Measurements from ENCODE around the gene TLR3. TPM values are rescaled to one million over a fixed set of nuclear protein-coding genes. Genes with fewer than 3 reads are reported as not detected.
"Not testable (repeated sequence)": the region's sequence is repeated elsewhere in the genome, so short reads cannot be mapped to it uniquely, and the experiment has no call there.

Gene TLR3
- total and polyA plus RNA-seq, 10 of the 15 experiments (the other 5 are each of a cell fraction or from before 2014, with no cell fraction given), result under 0.01 to 0.05 (median 0.03) TPM; not detected in 7

DNA sequence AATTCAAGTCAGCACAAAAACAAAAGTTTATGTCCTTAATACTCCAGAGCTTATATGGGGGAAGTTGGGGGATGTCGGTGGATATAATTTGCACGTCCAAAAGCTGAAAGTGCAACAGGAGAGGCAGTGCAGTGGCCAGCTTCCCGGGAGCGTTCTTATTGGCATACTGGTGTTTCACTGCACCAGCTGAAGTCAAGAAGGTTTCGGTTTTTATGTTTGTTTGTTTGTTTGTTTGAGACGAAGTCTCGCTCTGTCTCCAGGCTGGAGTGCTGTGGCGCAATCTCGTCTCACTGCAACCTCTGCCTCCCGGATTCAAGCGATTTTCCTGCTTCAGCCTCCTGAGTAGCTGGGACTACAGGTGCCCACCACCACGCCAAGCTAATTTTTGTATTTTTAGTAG lies 28.6 kb upstream of the TLR3 start (continued):
- TF ChIP-seq, protein P1, sequence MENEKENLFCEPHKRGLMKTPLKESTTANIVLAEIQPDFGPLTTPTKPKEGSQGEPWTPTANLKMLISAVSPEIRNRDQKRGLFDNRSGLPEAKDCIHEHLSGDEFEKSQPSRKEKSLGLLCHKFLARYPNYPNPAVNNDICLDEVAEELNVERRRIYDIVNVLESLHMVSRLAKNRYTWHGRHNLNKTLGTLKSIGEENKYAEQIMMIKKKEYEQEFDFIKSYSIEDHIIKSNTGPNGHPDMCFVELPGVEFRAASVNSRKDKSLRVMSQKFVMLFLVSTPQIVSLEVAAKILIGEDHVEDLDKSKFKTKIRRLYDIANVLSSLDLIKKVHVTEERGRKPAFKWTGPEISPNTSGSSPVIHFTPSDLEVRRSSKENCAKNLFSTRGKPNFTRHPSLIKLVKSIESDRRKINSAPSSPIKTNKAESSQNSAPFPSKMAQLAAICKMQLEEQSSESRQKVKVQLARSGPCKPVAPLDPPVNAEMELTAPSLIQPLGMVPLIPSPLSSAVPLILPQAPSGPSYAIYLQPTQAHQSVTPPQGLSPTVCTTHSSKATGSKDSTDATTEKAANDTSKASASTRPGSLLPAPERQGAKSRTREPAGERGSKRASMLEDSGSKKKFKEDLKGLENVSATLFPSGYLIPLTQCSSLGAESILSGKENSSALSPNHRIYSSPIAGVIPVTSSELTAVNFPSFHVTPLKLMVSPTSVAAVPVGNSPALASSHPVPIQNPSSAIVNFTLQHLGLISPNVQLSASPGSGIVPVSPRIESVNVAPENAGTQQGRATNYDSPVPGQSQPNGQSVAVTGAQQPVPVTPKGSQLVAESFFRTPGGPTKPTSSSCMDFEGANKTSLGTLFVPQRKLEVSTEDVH (IDR thresholded peaks at IDR 0.05; ENCODE audit: low read depth, partially characterized antibody), result no peak

GRCh38 chr4:186047501-186047900 lies 21.5 kb upstream of the TLR3 start:
- H3K9me3 ChIP-seq (replicated peaks; ENCODE audit: control insufficient read depth, insufficient read depth, low read length); H3K79me2 ChIP-seq (ENCODE audit: control insufficient read depth, insufficient read depth, low read length); H3K4me2 ChIP-seq (ENCODE audit: control insufficient read depth, insufficient read depth); H3K4me3 ChIP-seq; H3K27ac ChIP-seq (ENCODE audit: control insufficient read depth, insufficient read depth); H3K36me3 ChIP-seq (ENCODE audit: control insufficient read depth in 2 of 2, insufficient read depth in 2 of 2, low read length in 1 of 2); intact Hi-C loops (cut with micrococcal nuclease; ENCODE audit: unreplicated experiment); FAIRE-seq; H4K20me1 ChIP-seq (ENCODE audit: control insufficient read depth, insufficient read depth); H2AFZ ChIP-seq (ENCODE audit: control insufficient read depth, low read depth, low read length); SMC1A ChIA-PET (ENCODE audit: uncharacterized antibody, unreplicated experiment); H3K9ac ChIP-seq (ENCODE audit: control insufficient read depth, insufficient read depth, low read length); POLR2A ChIA-PET; CTCF ChIA-PET; ATAC-seq; H3K4me1 ChIP-seq (ENCODE audit: control insufficient read depth, insufficient read depth, low read length); BruUV-seq (replicated peaks); DNase-seq (ENCODE audit: low read depth, low spot score); RAD21 ChIA-PET (ENCODE audit: unreplicated experiment); H3K27me3 ChIP-seq (replicated peaks in 1 of 2; ENCODE audit: control insufficient read depth in 2 of 2, insufficient read depth in 2 of 2, low read length in 1 of 2): not testable (repeated sequence)
- in situ Hi-C loops (cut with MboI), result loop anchor here (25.0 kb wide), 1 partner anchor 1010 kb away; no protein-coding TSS in a partner anchor
- 14% methylated on average over 5 of the region's 5 CpGs for WGBS (ENCODE audit: insufficient coverage, insufficient replicate concordance, low lambda C conversion rate, missing lambda C conversion rate)

DNA sequence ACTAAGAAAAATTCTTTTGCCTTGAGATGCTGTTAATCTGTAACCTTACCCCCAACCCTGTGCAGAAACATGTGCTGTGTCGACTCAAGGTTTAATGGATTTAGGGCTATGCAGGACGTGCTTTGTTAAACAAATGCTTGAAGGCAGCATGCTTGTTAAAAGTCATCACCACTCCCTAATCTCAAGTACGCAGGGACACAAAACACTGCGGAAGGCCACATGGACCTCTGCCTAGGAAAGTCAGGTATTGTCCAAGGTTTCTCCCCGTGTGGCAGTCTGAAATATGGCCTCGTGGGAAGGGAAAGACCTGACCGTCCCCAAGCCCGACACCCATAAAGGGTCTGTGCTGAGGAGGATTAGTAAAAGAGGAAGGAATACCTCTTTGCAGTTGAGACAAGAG lies 18.8 kb upstream of the TLR3 start:
- RAD21 ChIA-PET (ENCODE audit: unreplicated experiment); H3K4me1 ChIP-seq (ENCODE audit: control insufficient read depth, insufficient read depth, low read length); ATAC-seq; H3K9ac ChIP-seq (ENCODE audit: control insufficient read depth, insufficient read depth, low read length); H2AFZ ChIP-seq (ENCODE audit: control insufficient read depth, low read depth, low read length); intact Hi-C loops (cut with micrococcal nuclease; ENCODE audit: unreplicated experiment); CTCF ChIA-PET; H3K36me3 ChIP-seq (ENCODE audit: control insufficient read depth in 2 of 2, insufficient read depth in 2 of 2, low read length in 1 of 2); in situ Hi-C loops (cut with MboI); H3K79me2 ChIP-seq (ENCODE audit: control insufficient read depth, insufficient read depth, low read length); H3K4me2 ChIP-seq (ENCODE audit: control insufficient read depth, insufficient read depth); H3K4me3 ChIP-seq; SMC1A ChIA-PET (ENCODE audit: uncharacterized antibody, unreplicated experiment); DNase-seq (ENCODE audit: low read depth, low spot score); FAIRE-seq; H3K9me3 ChIP-seq (replicated peaks; ENCODE audit: control insufficient read depth, insufficient read depth, low read length); H3K27ac ChIP-seq (ENCODE audit: control insufficient read depth, insufficient read depth); H3K27me3 ChIP-seq (replicated peaks in 1 of 2; ENCODE audit: control insufficient read depth in 2 of 2, insufficient read depth in 2 of 2, low read length in 1 of 2); BruUV-seq (replicated peaks); H4K20me1 ChIP-seq (ENCODE audit: control insufficient read depth, insufficient read depth): not testable (repeated sequence)
- POLR2A ChIA-PET, result interaction anchor here (0.7 kb wide), 1 partner anchor 635 kb away, joined by 7 read pairs; no protein-coding TSS in a partner anchor
- WGBS (ENCODE audit: insufficient coverage, insufficient replicate concordance, low lambda C conversion rate, missing lambda C conversion rate), result 39% methylated on average over 8 of the region's 8 CpGs
